ENCODE measurements around the gene TM4SF20. TPM values are rescaled to one million over a fixed set of nuclear protein-coding genes. Genes with fewer than 3 reads are reported as not detected.

Gene TM4SF20
- total RNA-seq, 2 donors from 2014 or later: not detected

GRCh38 chr2:227368574-227368973 lies 10.5 kb downstream of the TM4SF20 start:
- H3K27ac ChIP-seq (ENCODE audit: low read depth, low read length): no peak overlapping the region
- no peak overlapping the region for H3K9ac ChIP-seq (ENCODE audit: extremely low read depth, low read length, poor library complexity, severe bottlenecking)
- no peaks in the 10 kb centered on the region for H3K27me3 ChIP-seq (ENCODE audit: control insufficient read depth, insufficient read depth, low read length, poor library complexity, severe bottlenecking)
- 92 to 97% methylated on average over 4 to 5 of the region's 5 CpGs for WGBS, 2 experiments (ENCODE audit: insufficient coverage in 1 of 2, insufficient read length in 1 of 2)
- TF ChIP-seq, protein P1, sequence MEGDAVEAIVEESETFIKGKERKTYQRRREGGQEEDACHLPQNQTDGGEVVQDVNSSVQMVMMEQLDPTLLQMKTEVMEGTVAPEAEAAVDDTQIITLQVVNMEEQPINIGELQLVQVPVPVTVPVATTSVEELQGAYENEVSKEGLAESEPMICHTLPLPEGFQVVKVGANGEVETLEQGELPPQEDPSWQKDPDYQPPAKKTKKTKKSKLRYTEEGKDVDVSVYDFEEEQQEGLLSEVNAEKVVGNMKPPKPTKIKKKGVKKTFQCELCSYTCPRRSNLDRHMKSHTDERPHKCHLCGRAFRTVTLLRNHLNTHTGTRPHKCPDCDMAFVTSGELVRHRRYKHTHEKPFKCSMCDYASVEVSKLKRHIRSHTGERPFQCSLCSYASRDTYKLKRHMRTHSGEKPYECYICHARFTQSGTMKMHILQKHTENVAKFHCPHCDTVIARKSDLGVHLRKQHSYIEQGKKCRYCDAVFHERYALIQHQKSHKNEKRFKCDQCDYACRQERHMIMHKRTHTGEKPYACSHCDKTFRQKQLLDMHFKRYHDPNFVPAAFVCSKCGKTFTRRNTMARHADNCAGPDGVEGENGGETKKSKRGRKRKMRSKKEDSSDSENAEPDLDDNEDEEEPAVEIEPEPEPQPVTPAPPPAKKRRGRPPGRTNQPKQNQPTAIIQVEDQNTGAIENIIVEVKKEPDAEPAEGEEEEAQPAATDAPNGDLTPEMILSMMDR (conservative IDR thresholded peaks at IDR 0.05): no peak
- no peak overlapping the region for H3K27ac Mint-ChIP-seq
- no peaks in the 10 kb centered on the region for H3K36me3 ChIP-seq (ENCODE audit: control insufficient read depth, insufficient read depth, low read length)
- DNase-seq: no peak
- H3K27me3 Mint-ChIP-seq (ENCODE audit: insufficient read depth): no peaks in the 10 kb centered on the region
- no peaks in the 10 kb centered on the region for H3K36me3 Mint-ChIP-seq (ENCODE audit: low read depth)
- no peak overlapping the region for H3K4me3 Mint-ChIP-seq
- H3K4me1 ChIP-seq (ENCODE audit: control insufficient read depth, insufficient read depth, low read length): no peaks in the 10 kb centered on the region
- no peaks in the 10 kb centered on the region for H3K4me1 Mint-ChIP-seq
- H3K9me3 ChIP-seq (ENCODE audit: control insufficient read depth, low read length): no peaks in the 10 kb centered on the region
- H3K4me3 ChIP-seq (ENCODE audit: low read length): no peak overlapping the region
- H3K9me3 Mint-ChIP-seq: no peaks in the 10 kb centered on the region

- Mint-ChIP-seq H3K4me3 (no peak overlapping the region), H3K36me3 (ENCODE audit: low read depth) (no peaks in the 10 kb centered on the region), H3K9me3 (no peaks in the 10 kb centered on the region), H3K4me1 (no peaks in the 10 kb centered on the region), H3K27ac (no peak overlapping the region), H3K27me3 (ENCODE audit: insufficient read depth) (no peaks in the 10 kb centered on the region)
- whole genome bisulfite sequencing, 2 experiments (ENCODE audit: insufficient coverage in 1 of 2, insufficient read length in 1 of 2): 93 to 100% methylated on average over 2 to 3 of the region's 3 CpGs
- no peaks in the 10 kb centered on the region for H3K27me3 ChIP-seq (ENCODE audit: control insufficient read depth, insufficient read depth, low read length, poor library complexity, severe bottlenecking)
- H3K9me3 ChIP-seq (ENCODE audit: control insufficient read depth, low read length): no peaks in the 10 kb centered on the region
- H3K4me3 ChIP-seq (ENCODE audit: low read length): no peak overlapping the region
- no peaks in the 10 kb centered on the region for H3K36me3 ChIP-seq (ENCODE audit: control insufficient read depth, insufficient read depth, low read length)
- no peak overlapping the region for H3K27ac ChIP-seq (ENCODE audit: low read depth, low read length)
- DNase-seq: no peak
- H3K4me1 ChIP-seq (ENCODE audit: control insufficient read depth, insufficient read depth, low read length): no peaks in the 10 kb centered on the region
- no peak overlapping the region for H3K9ac ChIP-seq (ENCODE audit: extremely low read depth, low read length, poor library complexity, severe bottlenecking)
- TF ChIP-seq, protein P1 (conservative IDR thresholded peaks at IDR 0.05): no peak
Observed at GRCh38 chr2:227367427-227367795, 11.7 kb downstream of the TM4SF20 start.

GRCh38 chr2:227366769-227367426 lies 12.2 kb downstream of the TM4SF20 start:
- 88 to 91% methylated on average over 8 to 11 of the region's 11 CpGs for WGBS, 2 experiments (ENCODE audit: insufficient coverage in 1 of 2, insufficient read length in 1 of 2)
- no peak overlapping the region for H3K27ac Mint-ChIP-seq

More at GRCh38 chr2:227366769-227367426, 12.2 kb downstream of the TM4SF20 start:
- DNase-seq: no peak
- Histone ChIP-seq H3K36me3 (ENCODE audit: control insufficient read depth, insufficient read depth, low read length) (no peaks in the 10 kb centered on the region), H3K4me1 (ENCODE audit: control insufficient read depth, insufficient read depth, low read length) (no peaks in the 10 kb centered on the region), H3K27me3 (ENCODE audit: control insufficient read depth, insufficient read depth, low read length, poor library complexity, severe bottlenecking) (no peaks in the 10 kb centered on the region), H3K4me3 (ENCODE audit: low read length) (no peak overlapping the region), H3K27ac (ENCODE audit: low read depth, low read length) (no peak overlapping the region), H3K9me3 (ENCODE audit: control insufficient read depth, low read length) (no peaks in the 10 kb centered on the region), H3K9ac (ENCODE audit: extremely low read depth, low read length, poor library complexity, severe bottlenecking) (no peak overlapping the region)
- no peak overlapping the region for H3K4me3 Mint-ChIP-seq
- H3K36me3 Mint-ChIP-seq (ENCODE audit: low read depth): no peaks in the 10 kb centered on the region
- no peaks in the 10 kb centered on the region for H3K27me3 Mint-ChIP-seq (ENCODE audit: insufficient read depth)
- no peaks in the 10 kb centered on the region for H3K9me3 Mint-ChIP-seq
- TF ChIP-seq, protein P1 (conservative IDR thresholded peaks at IDR 0.05): no peak
- no peaks in the 10 kb centered on the region for H3K4me1 Mint-ChIP-seq

Data from endodermal cell (in vitro differentiated cells).